MM.1S (cell line): Measurements from ENCODE around the gene RSPO3.

ENCODE experiments used
- DNase-seq: peaks from one replicate; pipeline ENCODE4 v3.0.0-alpha.2; 2015
- H2AFZ ChIP-seq: fragments of 300-600 bp; sonication (generic); 2 replicates; pipeline ENCODE4 v1.6.0; 2016; ENCODE audit warnings: antibody characterized with exemption, low read length
- H3F3A ChIP-seq: fragments of 300-600 bp; sonication (generic); 2 replicates; pipeline ENCODE4 v1.6.1; 2016; ENCODE audit warnings: mild to moderate bottlenecking, antibody characterized with exemption, low read length, moderate library complexity, mixed read lengths; ENCODE audit not compliant: insufficient read depth
- H3K27ac ChIP-seq: fragments of 300-600 bp; sonication (generic); 2 replicates; pipeline ENCODE4 v1.5.1; 2016; ENCODE audit warnings: mild to moderate bottlenecking, low read length
- H3K27me3 ChIP-seq: fragments of 300-600 bp; sonication (generic); replicated peaks from 2 replicates; pipeline ENCODE4 v1.6.0; 2016; ENCODE audit warnings: low read length; ENCODE audit not compliant: insufficient read depth
- H3K36me3 ChIP-seq: fragments of 300-600 bp; sonication (generic); replicated peaks from 2 replicates; pipeline ENCODE4 v1.6.1; 2016; ENCODE audit warnings: mild to moderate bottlenecking, low read length, mixed read lengths; ENCODE audit not compliant: insufficient read depth
- H3K4me1 ChIP-seq: fragments of 300-600 bp; sonication (generic); 2 replicates; pipeline ENCODE4 v1.6.1; 2016; ENCODE audit warnings: low read length, mixed read lengths
- H3K4me2 ChIP-seq: fragments of 300-600 bp; sonication (generic); 2 replicates; pipeline ENCODE4 v1.6.0; 2016; ENCODE audit warnings: low read depth, low read length
- H3K4me3 ChIP-seq: fragments of 300-600 bp; sonication (generic); 2 replicates; pipeline ENCODE4 v1.5.1; 2016; ENCODE audit warnings: low read length, mixed read lengths
- H3K79me2 ChIP-seq: fragments of 300-600 bp; sonication (generic); 2 replicates; pipeline ENCODE4 v1.6.1; 2016; ENCODE audit warnings: mixed run types, low read length, mixed read lengths
- H3K9ac ChIP-seq: fragments of 300-600 bp; sonication (generic); 2 replicates; pipeline ENCODE4 v1.6.1; 2016; ENCODE audit warnings: low read length, mixed read lengths
- H3K9me2 ChIP-seq: fragments of 300-600 bp; sonication (generic); replicated peaks from 2 replicates; pipeline ENCODE4 v1.6.1; 2016; ENCODE audit warnings: mild to moderate bottlenecking, low read length, mixed read lengths; ENCODE audit not compliant: insufficient read depth
- H3K9me3 ChIP-seq: fragments of 300-600 bp; sonication (generic); replicated peaks from 2 replicates; pipeline ENCODE4 v1.6.1; 2016; ENCODE audit warnings: mild to moderate bottlenecking, low read length, mixed read lengths; ENCODE audit not compliant: insufficient read depth
- H4K20me1 ChIP-seq: fragments of 300-600 bp; sonication (generic); 2 replicates; pipeline ENCODE4 v1.6.1; 2016; ENCODE audit warnings: mild to moderate bottlenecking, low read length, moderate library complexity, mixed read lengths; ENCODE audit not compliant: insufficient read depth
- CTCF ChIP-seq: fragments of 300-600 bp; sonication (generic); IDR thresholded peaks from 2 replicates; pipeline ENCODE4 v1.5.1; 2016; ENCODE audit warnings: antibody characterized with exemption, low read length, mixed read lengths
- EZH2 ChIP-seq: fragments of 300-600 bp; sonication (generic); optimal IDR thresholded peaks from 2 replicates; pipeline ENCODE3; 2017; ENCODE audit warnings: low read depth, mild to moderate bottlenecking, antibody characterized with exemption, low read length, mixed read lengths
- EZH2phosphoT487 ChIP-seq: fragments of 300-600 bp; sonication (generic); IDR thresholded peaks from 2 replicates; pipeline ENCODE4 v1.6.1; 2018; ENCODE audit warnings: antibody characterized with exemption, low read length

RSPO3 gene

GRCh38 chr6:127083963-127084310 is 34.5 kb upstream of the RSPO3 start:
- no peaks in the 10 kb centered on the region for H3K27me3 ChIP-seq
- no peak for TF ChIP-seq EZH2phosphoT487
- no peak for DNase-seq
- H2AFZ ChIP-seq = no peak overlapping the region
- H3K9me3 ChIP-seq = no peaks in the 10 kb centered on the region
- no peaks in the 10 kb centered on the region for H3K4me1 ChIP-seq
- no peak overlapping the region for H3K4me2 ChIP-seq
- no peaks in the 10 kb centered on the region for H4K20me1 ChIP-seq
- no peaks in the 10 kb centered on the region for H3F3A ChIP-seq
- no peak overlapping the region for H3K27ac ChIP-seq
- H3K9ac ChIP-seq = no peak overlapping the region
- H3K79me2 ChIP-seq = no peaks in the 10 kb centered on the region
- no peaks in the 10 kb centered on the region for H3K36me3 ChIP-seq
- H3K4me3 ChIP-seq = no peak overlapping the region
- H3K9me2 ChIP-seq = no peaks in the 10 kb centered on the region

GRCh38 chr6:127085181-127085580 is 33.3 kb upstream of the RSPO3 start:
- Histone ChIP-seq H4K20me1 (no peaks in the 10 kb centered on the region), H3K9me3 (no peaks in the 10 kb centered on the region), H3K4me3 (no peak overlapping the region), H3K27me3 (no peaks in the 10 kb centered on the region), H3K9ac (no peak overlapping the region), H3K4me1 (no peaks in the 10 kb centered on the region), H2AFZ (no peak overlapping the region), H3K9me2 (no peaks in the 10 kb centered on the region), H3K27ac (no peak overlapping the region), H3K36me3 (no peaks in the 10 kb centered on the region), H3F3A (no peaks in the 10 kb centered on the region), H3K4me2 (no peak overlapping the region), H3K79me2 (no peaks in the 10 kb centered on the region)
- no peak for TF ChIP-seq CTCF
- TF ChIP-seq EZH2phosphoT487 = no peak
- TF ChIP-seq EZH2 = no peak
- no peak for DNase-seq

GRCh38 chr6:127090051-127090450 is 28.4 kb upstream of the RSPO3 start:
- Histone ChIP-seq H3K9me2 (no peaks in the 10 kb centered on the region), H3K79me2 (no peaks in the 10 kb centered on the region), H3K4me1 (no peaks in the 10 kb centered on the region), H3K4me2 (no peak overlapping the region), H3K27me3 (no peaks in the 10 kb centered on the region), H3F3A (no peaks in the 10 kb centered on the region), H4K20me1 (no peaks in the 10 kb centered on the region), H3K4me3 (no peak overlapping the region), H3K9ac (no peak overlapping the region), H3K36me3 (no peaks in the 10 kb centered on the region), H3K27ac (no peak overlapping the region), H2AFZ (no peak overlapping the region), H3K9me3 (no peaks in the 10 kb centered on the region)
- DNase-seq = no peak
- TF ChIP-seq CTCF = no peak
- TF ChIP-seq EZH2phosphoT487 = no peak
- no peak for TF ChIP-seq EZH2

- Histone ChIP-seq H3K4me2 (no peak overlapping the region), H3K4me3 (no peak overlapping the region), H3K79me2 (no peaks in the 10 kb centered on the region), H3K36me3 (no peaks in the 10 kb centered on the region), H4K20me1 (no peaks in the 10 kb centered on the region), H3F3A (no peaks in the 10 kb centered on the region), H3K4me1 (no peaks in the 10 kb centered on the region), H3K9ac (no peak overlapping the region), H3K27me3 (no peaks in the 10 kb centered on the region), H3K27ac (no peak overlapping the region), H3K9me3 (no peaks in the 10 kb centered on the region), H3K9me2 (no peaks in the 10 kb centered on the region), H2AFZ (no peak overlapping the region)
- TF ChIP-seq EZH2phosphoT487 (no peak), CTCF (no peak), EZH2 (no peak)
- no peak for DNase-seq
These were observed 26.0 kb upstream of the RSPO3 start for GRCh38 chr6:127092466-127092865.
